ENCODE measurements around the gene SOX6.
"Not testable (repeated sequence)": the region's sequence is repeated elsewhere in the genome, so short reads cannot be mapped to it uniquely, and the experiment has no call there.

Gene SOX6

GRCh38 chr11:16356057-16356760 is at the start of gene SOX6:
SOX6 (minus strand) TSS chr11:16356546; CDS start chr11:16341248, 15,298 bp downstream.
- Histone ChIP-seq H3K9me3 (ENCODE audit: control insufficient read depth in 2 of 2, low read length in 2 of 2) (no peaks in the 10 kb centered on the region), H3K27ac (ENCODE audit: low read length) (no peak within 1 kb of the TSS), H3K27me3 (ENCODE audit: control insufficient read depth in 1 of 2, insufficient read depth in 2 of 2, low read length in 2 of 2) (no peaks in the 10 kb centered on the region), H3K9ac (ENCODE audit: low read length in 2 of 2) (no peak within 1 kb of the TSS), H3K36me3 (ENCODE audit: control insufficient read depth in 2 of 2, insufficient read depth in 2 of 2, low read length in 2 of 2) (no peaks in the 10 kb centered on the region), H3K4me3 (ENCODE audit: low read length in 2 of 2) (no peak within 1 kb of the TSS), H3K4me1 (ENCODE audit: control insufficient read depth, insufficient read depth, low read length) (no peaks in the 10 kb centered on the region)

GRCh38 chr11:16404781-16405285 is 48.5 kb upstream of the SOX6 start:
- Histone ChIP-seq H3K9me3 (ENCODE audit: control insufficient read depth in 2 of 2, low read length in 2 of 2) (no peaks in the 10 kb centered on the region), H3K9ac (ENCODE audit: low read length in 2 of 2) (no peak overlapping the region), H3K4me3 (ENCODE audit: low read length in 2 of 2) (no peak overlapping the region), H3K27me3 (ENCODE audit: control insufficient read depth in 1 of 2, insufficient read depth in 2 of 2, low read length in 2 of 2) (no peaks in the 10 kb centered on the region), H3K4me1 (ENCODE audit: control insufficient read depth, insufficient read depth, low read length) (no peaks in the 10 kb centered on the region), H3K27ac (ENCODE audit: low read length) (no peak overlapping the region), H3K36me3 (ENCODE audit: control insufficient read depth in 2 of 2, insufficient read depth in 2 of 2, low read length in 2 of 2) (no peaks in the 10 kb centered on the region)

- Histone ChIP-seq H3K4me1 (ENCODE audit: control insufficient read depth, insufficient read depth, low read length) (no peaks in the 10 kb centered on the region), H3K9me3 (ENCODE audit: control insufficient read depth in 2 of 2, low read length in 2 of 2) (no peaks in the 10 kb centered on the region), H3K36me3 (ENCODE audit: control insufficient read depth in 2 of 2, insufficient read depth in 2 of 2, low read length in 2 of 2) (no peaks in the 10 kb centered on the region), H3K9ac (ENCODE audit: low read length in 2 of 2) (no peak overlapping the region), H3K27ac (ENCODE audit: low read length) (no peak overlapping the region), H3K27me3 (ENCODE audit: control insufficient read depth in 1 of 2, insufficient read depth in 2 of 2, low read length in 2 of 2) (no peaks in the 10 kb centered on the region), H3K4me3 (ENCODE audit: low read length in 2 of 2) (no peak overlapping the region)
These were observed 47.5 kb upstream of the SOX6 start for GRCh38 chr11:16403851-16404250.

GRCh38 chr11:16403448-16403803 is 47.1 kb upstream of the SOX6 start:
- Histone ChIP-seq H3K36me3 (ENCODE audit: control insufficient read depth in 2 of 2, insufficient read depth in 2 of 2, low read length in 2 of 2) (no peaks in the 10 kb centered on the region), H3K4me3 (ENCODE audit: low read length in 2 of 2) (no peak overlapping the region), H3K27me3 (ENCODE audit: control insufficient read depth in 1 of 2, insufficient read depth in 2 of 2, low read length in 2 of 2) (no peaks in the 10 kb centered on the region), H3K9ac (ENCODE audit: low read length in 2 of 2) (no peak overlapping the region), H3K4me1 (ENCODE audit: control insufficient read depth, insufficient read depth, low read length) (no peaks in the 10 kb centered on the region), H3K27ac (ENCODE audit: low read length) (no peak overlapping the region), H3K9me3 (ENCODE audit: control insufficient read depth in 2 of 2, low read length in 2 of 2) (no peaks in the 10 kb centered on the region)

- no peak overlapping the region for H3K27ac ChIP-seq (ENCODE audit: low read length)
- H3K9me3 ChIP-seq (ENCODE audit: control insufficient read depth in 2 of 2, low read length in 2 of 2) = no peaks in the 10 kb centered on the region
- H3K27me3 ChIP-seq (ENCODE audit: control insufficient read depth in 1 of 2, insufficient read depth in 2 of 2, low read length in 2 of 2) = no peaks in the 10 kb centered on the region
These were observed 46.5 kb upstream of the SOX6 start for GRCh38 chr11:16402654-16403447.

GRCh38 chr11:16397390-16397789 is 41.0 kb upstream of the SOX6 start:
- H3K9ac ChIP-seq (ENCODE audit: low read length in 2 of 2) = no peak overlapping the region

More at GRCh38 chr11:16402654-16403447, 46.5 kb upstream of the SOX6 start:
- no peaks in the 10 kb centered on the region for H3K4me1 ChIP-seq (ENCODE audit: control insufficient read depth, insufficient read depth, low read length)
- no peak overlapping the region for H3K9ac ChIP-seq (ENCODE audit: low read length in 2 of 2)
- no peaks in the 10 kb centered on the region for H3K36me3 ChIP-seq (ENCODE audit: control insufficient read depth in 2 of 2, insufficient read depth in 2 of 2, low read length in 2 of 2)
- H3K4me3 ChIP-seq (ENCODE audit: low read length in 2 of 2) = no peak overlapping the region

GRCh38 chr11:16395601-16396000 is 39.3 kb upstream of the SOX6 start:
- Histone ChIP-seq H3K9me3 (ENCODE audit: control insufficient read depth in 2 of 2, low read length in 2 of 2) (no peaks in the 10 kb centered on the region), H3K36me3 (ENCODE audit: control insufficient read depth in 2 of 2, insufficient read depth in 2 of 2, low read length in 2 of 2) (no peaks in the 10 kb centered on the region), H3K4me1 (ENCODE audit: control insufficient read depth, insufficient read depth, low read length) (no peaks in the 10 kb centered on the region), H3K27me3 (ENCODE audit: control insufficient read depth in 1 of 2, insufficient read depth in 2 of 2, low read length in 2 of 2) (no peaks in the 10 kb centered on the region), H3K4me3 (ENCODE audit: low read length in 2 of 2) (no peak overlapping the region), H3K27ac (ENCODE audit: low read length) (no peak overlapping the region), H3K9ac (ENCODE audit: low read length in 2 of 2) (no peak overlapping the region)

More at GRCh38 chr11:16397390-16397789, 41.0 kb upstream of the SOX6 start:
- H3K9me3 ChIP-seq (ENCODE audit: control insufficient read depth in 2 of 2, low read length in 2 of 2) = no peaks in the 10 kb centered on the region
- no peaks in the 10 kb centered on the region for H3K36me3 ChIP-seq (ENCODE audit: control insufficient read depth in 2 of 2, insufficient read depth in 2 of 2, low read length in 2 of 2)
- no peak overlapping the region for H3K27ac ChIP-seq (ENCODE audit: low read length)
- no peaks in the 10 kb centered on the region for H3K4me1 ChIP-seq (ENCODE audit: control insufficient read depth, insufficient read depth, low read length)
- no peaks in the 10 kb centered on the region for H3K27me3 ChIP-seq (ENCODE audit: control insufficient read depth in 1 of 2, insufficient read depth in 2 of 2, low read length in 2 of 2)
- H3K4me3 ChIP-seq (ENCODE audit: low read length in 2 of 2) = no peak overlapping the region

GRCh38 chr11:16394947-16395346 is 38.6 kb upstream of the SOX6 start:
- H3K36me3 ChIP-seq (ENCODE audit: control insufficient read depth in 2 of 2, insufficient read depth in 2 of 2, low read length in 2 of 2) = no peaks in the 10 kb centered on the region
- H3K9me3 ChIP-seq (ENCODE audit: control insufficient read depth in 2 of 2, low read length in 2 of 2) = no peaks in the 10 kb centered on the region
- H3K4me1 ChIP-seq (ENCODE audit: control insufficient read depth, insufficient read depth, low read length) = no peaks in the 10 kb centered on the region
- no peak overlapping the region for H3K9ac ChIP-seq (ENCODE audit: low read length in 2 of 2)
- no peaks in the 10 kb centered on the region for H3K27me3 ChIP-seq (ENCODE audit: control insufficient read depth in 1 of 2, insufficient read depth in 2 of 2, low read length in 2 of 2)
- no peak overlapping the region for H3K27ac ChIP-seq (ENCODE audit: low read length)
- no peak overlapping the region for H3K4me3 ChIP-seq (ENCODE audit: low read length in 2 of 2)

GRCh38 chr11:16393340-16393739 is 37.0 kb upstream of the SOX6 start:
- H3K4me3 ChIP-seq (ENCODE audit: low read length in 2 of 2) = no peak overlapping the region
- H3K9me3 ChIP-seq (ENCODE audit: control insufficient read depth in 2 of 2, low read length in 2 of 2) = no peaks in the 10 kb centered on the region
- no peak overlapping the region for H3K9ac ChIP-seq (ENCODE audit: low read length in 2 of 2)
- no peaks in the 10 kb centered on the region for H3K27me3 ChIP-seq (ENCODE audit: control insufficient read depth in 1 of 2, insufficient read depth in 2 of 2, low read length in 2 of 2)
- no peaks in the 10 kb centered on the region for H3K4me1 ChIP-seq (ENCODE audit: control insufficient read depth, insufficient read depth, low read length)
- H3K27ac ChIP-seq (ENCODE audit: low read length) = no peak overlapping the region
- H3K36me3 ChIP-seq (ENCODE audit: control insufficient read depth in 2 of 2, insufficient read depth in 2 of 2, low read length in 2 of 2) = no peaks in the 10 kb centered on the region

- Histone ChIP-seq H3K27me3 (ENCODE audit: control insufficient read depth in 1 of 2, insufficient read depth in 2 of 2, low read length in 2 of 2) (no peaks in the 10 kb centered on the region), H3K4me1 (ENCODE audit: control insufficient read depth, insufficient read depth, low read length) (no peaks in the 10 kb centered on the region), H3K9me3 (ENCODE audit: control insufficient read depth in 2 of 2, low read length in 2 of 2) (no peaks in the 10 kb centered on the region), H3K27ac (ENCODE audit: low read length) (no peak overlapping the region), H3K4me3 (ENCODE audit: low read length in 2 of 2) (no peak overlapping the region), H3K9ac (ENCODE audit: low read length in 2 of 2) (no peak overlapping the region), H3K36me3 (ENCODE audit: control insufficient read depth in 2 of 2, insufficient read depth in 2 of 2, low read length in 2 of 2) (no peaks in the 10 kb centered on the region)
These were observed 36.3 kb upstream of the SOX6 start for GRCh38 chr11:16392616-16393015.

- not testable (repeated sequence) for H3K4me3 ChIP-seq (ENCODE audit: low read length in 2 of 2); H3K36me3 ChIP-seq (ENCODE audit: control insufficient read depth in 2 of 2, insufficient read depth in 2 of 2, low read length in 2 of 2)
These were observed 34.5 kb upstream of the SOX6 start for GRCh38 chr11:16390826-16391225.

More at GRCh38 chr11:16390826-16391225, 34.5 kb upstream of the SOX6 start:
- not testable (repeated sequence) for H3K27me3 ChIP-seq (ENCODE audit: control insufficient read depth in 1 of 2, insufficient read depth in 2 of 2, low read length in 2 of 2); H3K9ac ChIP-seq (ENCODE audit: low read length in 2 of 2); H3K27ac ChIP-seq (ENCODE audit: low read length); H3K9me3 ChIP-seq (ENCODE audit: control insufficient read depth in 2 of 2, low read length in 2 of 2); H3K4me1 ChIP-seq (ENCODE audit: control insufficient read depth, insufficient read depth, low read length)
